Panc1 (cell line): ENCODE measurements around the gene NFS1.

ENCODE experiments used
- TCF7L2 ChIP-seq: IDR thresholded peaks from 2 replicates; pipeline ENCODE4 v1.6.1; 2011; ENCODE audit warnings: mild to moderate bottlenecking, low read depth, low read length, inconsistent platforms
- TF ChIP-seq, protein P1 (sequence below): fragments of 450-650 bp; IDR thresholded peaks from 2 replicates; pipeline ENCODE4 v1.5.1; 2017; ENCODE audit warnings: mild to moderate bottlenecking

GRCh38 chr20:35635652-35636051 lies 63.5 kb downstream of the NFS1 start:
- TF ChIP-seq, protein P1, sequence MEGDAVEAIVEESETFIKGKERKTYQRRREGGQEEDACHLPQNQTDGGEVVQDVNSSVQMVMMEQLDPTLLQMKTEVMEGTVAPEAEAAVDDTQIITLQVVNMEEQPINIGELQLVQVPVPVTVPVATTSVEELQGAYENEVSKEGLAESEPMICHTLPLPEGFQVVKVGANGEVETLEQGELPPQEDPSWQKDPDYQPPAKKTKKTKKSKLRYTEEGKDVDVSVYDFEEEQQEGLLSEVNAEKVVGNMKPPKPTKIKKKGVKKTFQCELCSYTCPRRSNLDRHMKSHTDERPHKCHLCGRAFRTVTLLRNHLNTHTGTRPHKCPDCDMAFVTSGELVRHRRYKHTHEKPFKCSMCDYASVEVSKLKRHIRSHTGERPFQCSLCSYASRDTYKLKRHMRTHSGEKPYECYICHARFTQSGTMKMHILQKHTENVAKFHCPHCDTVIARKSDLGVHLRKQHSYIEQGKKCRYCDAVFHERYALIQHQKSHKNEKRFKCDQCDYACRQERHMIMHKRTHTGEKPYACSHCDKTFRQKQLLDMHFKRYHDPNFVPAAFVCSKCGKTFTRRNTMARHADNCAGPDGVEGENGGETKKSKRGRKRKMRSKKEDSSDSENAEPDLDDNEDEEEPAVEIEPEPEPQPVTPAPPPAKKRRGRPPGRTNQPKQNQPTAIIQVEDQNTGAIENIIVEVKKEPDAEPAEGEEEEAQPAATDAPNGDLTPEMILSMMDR = no peak
- no peak for TF ChIP-seq TCF7L2
